KMS-11 (cell line): ENCODE results near the gene CRISPLD2.

Experiments
- H2AFZ ChIP-seq: fragments of 200-600 bp; sonication (generic); 2 replicates; pipeline ENCODE4 v1.6.1; 2016; ENCODE audit warnings: antibody characterized with exemption, mixed run types, low read depth
- H3K27ac ChIP-seq: fragments of 200-600 bp; sonication (generic); 2 replicates; pipeline ENCODE4 v1.6.1; 2016; ENCODE audit warnings: mild to moderate bottlenecking, mixed run types
- H3K27me3 ChIP-seq: fragments of 200-600 bp; sonication (generic); 2 replicates; pipeline ENCODE4 v1.6.1; 2017; ENCODE audit warnings: mild to moderate bottlenecking, low read depth, mixed run types, moderate library complexity; ENCODE audit not compliant: insufficient read depth
- H3K36me3 ChIP-seq: fragments of 200-600 bp; sonication (generic); 2 replicates; pipeline ENCODE4 v1.6.1; 2017; ENCODE audit warnings: mild to moderate bottlenecking, mixed run types; ENCODE audit not compliant: insufficient read depth
- H3K4me1 ChIP-seq: fragments of 200-600 bp; sonication (generic); 2 replicates; pipeline ENCODE4 v1.6.1; 2016; ENCODE audit warnings: mild to moderate bottlenecking, low read depth, mixed run types; ENCODE audit not compliant: poor library complexity, severe bottlenecking
- H3K4me2 ChIP-seq: fragments of 200-600 bp; sonication (generic); 2 replicates; pipeline ENCODE4 v1.7.0; 2016; ENCODE audit warnings: mild to moderate bottlenecking, mixed run types
- H3K4me3 ChIP-seq: fragments of 200-600 bp; sonication (generic); IDR thresholded peaks from 2 replicates; pipeline ENCODE4 v1.6.1; 2017; ENCODE audit warnings: low read depth, low read length, mixed read lengths; ENCODE audit not compliant: insufficient read depth
- H3K79me2 ChIP-seq: fragments of 200-600 bp; sonication (generic); 2 replicates; pipeline ENCODE4 v1.6.1; 2016; ENCODE audit warnings: low read depth, mixed run types; ENCODE audit not compliant: insufficient read depth
- H3K9ac ChIP-seq: fragments of 200-600 bp; sonication (generic); 2 replicates; pipeline ENCODE4 v1.6.1; 2016; ENCODE audit warnings: mild to moderate bottlenecking, mixed run types
- H4K20me1 ChIP-seq: fragments of 200-600 bp; sonication (generic); 2 replicates; pipeline ENCODE4 v1.6.1; 2016; ENCODE audit warnings: mild to moderate bottlenecking, mixed run types; ENCODE audit not compliant: insufficient read depth
- TF ChIP-seq, protein P1 (sequence below): fragments of 200-600 bp; sonication (generic); conservative IDR thresholded peaks from 2 replicates; pipeline ENCODE4 v1.6.1; 2017; ENCODE audit warnings: low read depth, mild to moderate bottlenecking, antibody characterized with exemption, low read length, moderate library complexity, mixed read lengths

The CRISPLD2 gene

DNA sequence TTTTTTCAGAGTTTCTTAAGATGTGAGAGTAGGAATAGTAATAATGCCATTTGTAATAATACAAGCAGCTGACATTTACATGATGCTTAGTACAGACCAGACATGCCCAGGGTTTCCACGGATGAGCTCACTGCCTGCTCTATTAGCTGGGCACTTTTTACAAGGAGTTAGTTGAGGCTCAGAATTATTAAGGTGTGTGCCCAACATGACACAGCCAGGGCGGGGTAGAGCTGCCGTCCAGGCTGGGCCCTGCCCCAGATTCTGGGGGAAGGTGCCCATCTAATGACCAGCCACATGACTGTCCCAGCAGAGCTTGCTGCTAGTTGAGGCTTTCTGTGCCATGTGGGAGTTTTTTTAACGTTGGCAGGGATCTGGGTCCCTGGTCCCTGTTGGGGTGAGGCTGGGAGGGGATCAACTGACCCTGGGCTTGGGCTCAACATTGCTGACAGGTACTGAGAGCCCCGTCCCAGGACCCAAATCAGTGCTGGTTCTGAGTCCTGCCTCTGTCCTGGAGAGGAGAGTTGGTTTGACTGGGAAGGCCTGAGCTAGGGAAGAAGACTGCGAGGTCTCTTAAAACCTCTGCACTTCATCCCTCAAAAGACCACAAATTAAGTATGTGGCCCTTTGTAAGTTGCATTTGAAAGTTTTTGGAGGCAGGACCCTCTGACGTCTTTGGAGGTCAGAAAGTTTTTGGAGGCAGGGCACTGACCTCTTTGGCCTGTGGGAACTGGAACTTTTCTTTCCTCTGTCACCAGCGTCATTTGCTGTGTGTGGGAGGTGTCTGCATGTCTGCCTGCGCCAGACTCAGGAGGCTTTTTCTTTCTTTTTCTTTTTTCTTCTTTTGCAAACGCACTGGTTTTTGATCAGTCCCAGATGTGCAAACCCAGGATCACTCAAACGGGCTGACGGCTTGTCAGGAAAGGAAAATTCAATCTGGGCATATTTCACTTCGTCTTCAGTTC is 2.2 kb downstream of the CRISPLD2 start:
- H3K4me2 ChIP-seq: no peak overlapping the region
- TF ChIP-seq, protein P1, sequence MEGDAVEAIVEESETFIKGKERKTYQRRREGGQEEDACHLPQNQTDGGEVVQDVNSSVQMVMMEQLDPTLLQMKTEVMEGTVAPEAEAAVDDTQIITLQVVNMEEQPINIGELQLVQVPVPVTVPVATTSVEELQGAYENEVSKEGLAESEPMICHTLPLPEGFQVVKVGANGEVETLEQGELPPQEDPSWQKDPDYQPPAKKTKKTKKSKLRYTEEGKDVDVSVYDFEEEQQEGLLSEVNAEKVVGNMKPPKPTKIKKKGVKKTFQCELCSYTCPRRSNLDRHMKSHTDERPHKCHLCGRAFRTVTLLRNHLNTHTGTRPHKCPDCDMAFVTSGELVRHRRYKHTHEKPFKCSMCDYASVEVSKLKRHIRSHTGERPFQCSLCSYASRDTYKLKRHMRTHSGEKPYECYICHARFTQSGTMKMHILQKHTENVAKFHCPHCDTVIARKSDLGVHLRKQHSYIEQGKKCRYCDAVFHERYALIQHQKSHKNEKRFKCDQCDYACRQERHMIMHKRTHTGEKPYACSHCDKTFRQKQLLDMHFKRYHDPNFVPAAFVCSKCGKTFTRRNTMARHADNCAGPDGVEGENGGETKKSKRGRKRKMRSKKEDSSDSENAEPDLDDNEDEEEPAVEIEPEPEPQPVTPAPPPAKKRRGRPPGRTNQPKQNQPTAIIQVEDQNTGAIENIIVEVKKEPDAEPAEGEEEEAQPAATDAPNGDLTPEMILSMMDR: no peak

DNA sequence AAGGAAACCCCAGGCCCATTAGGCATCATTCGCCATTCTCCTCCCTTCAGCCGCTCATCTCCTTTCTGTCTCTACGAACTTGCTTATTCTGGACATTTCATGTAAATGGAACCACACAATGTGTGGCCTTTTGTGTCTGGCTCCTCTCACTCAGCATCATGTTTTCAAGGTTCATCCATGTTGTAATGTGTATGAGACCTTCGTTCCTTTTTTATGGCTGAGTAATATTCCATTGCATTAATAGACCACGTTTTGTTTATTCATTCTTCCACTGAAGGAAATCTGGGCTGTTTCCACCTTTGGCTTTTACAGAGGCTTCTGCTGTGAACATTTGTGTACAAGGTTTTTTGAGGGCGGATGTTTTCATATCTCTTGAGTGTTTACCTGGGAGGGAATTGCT is 3.2 kb downstream of the CRISPLD2 start:
- H3K79me2 ChIP-seq: no peaks in the 10 kb centered on the region
- no peak overlapping the region for H3K9ac ChIP-seq
- H3K4me1 ChIP-seq: no peaks in the 10 kb centered on the region
- H3K27ac ChIP-seq: no peak overlapping the region
- no peak overlapping the region for H3K4me3 ChIP-seq
- H4K20me1 ChIP-seq: no peaks in the 10 kb centered on the region
- TF ChIP-seq, protein P1: no peak
- H3K27me3 ChIP-seq: peaks cover 77% of the 10 kb centered on the region
- H3K36me3 ChIP-seq: no peaks in the 10 kb centered on the region
- H2AFZ ChIP-seq: no peak overlapping the region
- no peak overlapping the region for H3K4me2 ChIP-seq

More for the DNA sequence above, 2.2 kb downstream of the CRISPLD2 start:
- Histone ChIP-seq H4K20me1 (no peaks in the 10 kb centered on the region), H3K9ac (no peak overlapping the region), H3K27me3 (peaks cover 69% of the 10 kb centered on the region), H3K27ac (no peak overlapping the region), H2AFZ (no peak overlapping the region), H3K4me3 (no peak overlapping the region), H3K79me2 (no peaks in the 10 kb centered on the region), H3K36me3 (no peaks in the 10 kb centered on the region), H3K4me1 (no peaks in the 10 kb centered on the region)

DNA sequence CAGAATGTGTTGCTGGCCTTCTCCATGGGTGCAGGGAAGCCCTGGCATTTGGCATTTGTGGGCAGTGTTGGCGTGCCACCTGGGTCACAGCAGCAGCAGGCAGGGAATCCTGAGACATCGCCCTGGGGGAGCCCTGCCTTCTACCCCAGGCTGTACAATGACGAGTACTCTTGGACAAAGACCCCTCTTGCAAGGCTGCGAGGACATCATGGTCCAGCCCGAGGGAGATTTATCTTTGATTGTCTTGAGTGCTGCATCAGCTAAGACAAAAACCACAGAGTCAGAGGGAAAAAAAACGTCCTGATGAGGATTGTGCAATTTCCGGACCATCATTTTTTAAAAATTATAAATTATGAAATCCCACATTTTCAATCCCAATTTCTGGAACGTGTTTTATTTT is 3.7 kb downstream of the CRISPLD2 start:
- no peaks in the 10 kb centered on the region for H3K36me3 ChIP-seq
- no peak overlapping the region for H3K4me3 ChIP-seq
- H3K4me2 ChIP-seq: no peak overlapping the region
- H2AFZ ChIP-seq: no peak overlapping the region
- TF ChIP-seq, protein P1: no peak
- H3K27me3 ChIP-seq: peaks cover 82% of the 10 kb centered on the region
- no peaks in the 10 kb centered on the region for H4K20me1 ChIP-seq
- H3K4me1 ChIP-seq: no peaks in the 10 kb centered on the region
- H3K9ac ChIP-seq: no peak overlapping the region
- no peaks in the 10 kb centered on the region for H3K79me2 ChIP-seq
- no peak overlapping the region for H3K27ac ChIP-seq

DNA sequence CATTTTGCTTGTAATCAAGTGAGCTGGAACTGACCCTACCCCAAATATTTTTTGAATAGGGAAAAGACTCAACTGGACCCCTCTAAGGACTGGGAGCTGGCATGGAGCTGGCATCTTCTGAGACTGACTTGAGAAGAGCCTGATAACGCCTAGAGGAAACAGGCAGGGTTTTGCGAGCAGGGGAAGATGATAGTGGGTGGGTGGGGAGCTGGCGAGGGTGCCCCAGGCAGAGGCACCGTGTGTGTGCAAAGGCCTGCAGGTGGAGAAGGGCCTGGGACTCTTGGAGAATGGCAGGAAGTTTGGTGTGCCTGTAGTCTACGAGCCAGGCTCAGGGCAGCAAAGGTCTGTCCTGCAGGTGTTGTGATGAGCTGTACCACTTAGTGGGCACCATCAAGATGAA is 4.1 kb downstream of the CRISPLD2 start:
- no peaks in the 10 kb centered on the region for H3K79me2 ChIP-seq
- no peak overlapping the region for H3K4me3 ChIP-seq
- no peaks in the 10 kb centered on the region for H3K36me3 ChIP-seq
- no peak overlapping the region for H3K9ac ChIP-seq
- H3K27me3 ChIP-seq: peaks cover 86% of the 10 kb centered on the region
- no peak overlapping the region for H2AFZ ChIP-seq
- no peaks in the 10 kb centered on the region for H4K20me1 ChIP-seq
- no peaks in the 10 kb centered on the region for H3K4me1 ChIP-seq
- TF ChIP-seq, protein P1: no peak
- H3K27ac ChIP-seq: no peak overlapping the region
- H3K4me2 ChIP-seq: no peak overlapping the region
